SK-N-SH (cell line): Measurements from ENCODE around the gene PAN3. TPM values are rescaled to one million over a fixed set of nuclear protein-coding genes. Genes with fewer than 3 reads are reported as not detected.

Experiments
- CTCF ChIA-PET: fragments of 300-600, 350-600 bp; formaldehyde crosslinking; extraction: SDS; loops from one replicate; lab custom pipeline; 2021; lab: Yijun Ruan, JAX
- POLR2A ChIA-PET: fragments of 350-600 bp; sonication (Branson Sonifier 250); formaldehyde crosslinking; extraction: SDS; loops from one replicate; lab custom pipeline; 2020; ENCODE audit warnings: antibody characterized with exemption, inconsistent platforms; lab: Yijun Ruan, JAX
- DNase-seq: peaks from one replicate; pipeline ENCODE4 v3.0.0; 2012
- H2AFZ ChIP-seq: fragments of 200-600 bp; sonication (generic); 2 replicates; pipeline ENCODE4 v1.8.1; 2016; ENCODE audit warnings: antibody characterized with exemption, mild to moderate bottlenecking, low read depth
- H3F3A ChIP-seq: fragments of 200-600 bp; sonication (generic); replicated peaks from 2 replicates; pipeline ENCODE3; 2016; ENCODE audit warnings: antibody characterized with exemption, mild to moderate bottlenecking; ENCODE audit not compliant: insufficient read depth
- H3K27ac ChIP-seq, 2 experiments: fragments of 200-500 bp in 1 of 2; fragments of 200-600 bp in 1 of 2; sonication (Bioruptor generic) in 1 of 2; sonication (generic), shearing (Covaris generic) in 1 of 2; 2 replicates each; pipeline versions ENCODE4 v1.5.1 to v1.6.1; 2014 to 2016; ENCODE audit warnings: low read depth in 2 of 2, inconsistent platforms in 1 of 2, low read length in 1 of 2, mild to moderate bottlenecking in 1 of 2, mixed read lengths in 1 of 2
- H3K27me3 ChIP-seq: fragments of 200-600 bp; sonication (generic), shearing (Covaris generic); 2 replicates; pipeline ENCODE4 v1.6.1; 2016; ENCODE audit warnings: mixed run types; ENCODE audit not compliant: insufficient read depth
- H3K36me3 ChIP-seq, 2 experiments: fragments of 200-500 bp in 1 of 2; fragments of 200-600 bp in 1 of 2; sonication (Bioruptor generic) in 1 of 2; sonication (generic) in 1 of 2; replicated peaks in 1 of 2; 2 replicates each; pipeline versions ENCODE3 to v1.5.1; 2014 to 2016; ENCODE audit warnings: low read length in 1 of 2, mild to moderate bottlenecking in 1 of 2; ENCODE audit not compliant: insufficient read depth in 2 of 2, control insufficient read depth in 1 of 2
- H3K4me1 ChIP-seq, 2 experiments: fragments of 200-500 bp in 1 of 2; fragments of 200-600 bp in 1 of 2; sonication (Bioruptor generic) in 1 of 2; sonication (generic), shearing (Covaris generic) in 1 of 2; 2 replicates each; pipeline versions ENCODE4 v1.5.1 to v1.6.1; 2014 to 2016; ENCODE audit warnings: low read depth in 1 of 2, low read length in 1 of 2, mixed run types in 1 of 2; ENCODE audit not compliant: insufficient read depth in 2 of 2, control insufficient read depth in 1 of 2
- H3K4me2 ChIP-seq: fragments of 200-600 bp; sonication (generic), shearing (Covaris generic); 2 replicates; pipeline ENCODE4 v1.6.1; 2017; ENCODE audit warnings: mixed run types
- H3K4me3 ChIP-seq, 2 experiments: fragments of 200-500 bp in 1 of 2; fragments of 200-600 bp in 1 of 2; sonication (Bioruptor generic) in 1 of 2; sonication (generic), shearing (Covaris generic) in 1 of 2; 2 replicates each; pipeline versions ENCODE4 v1.5.1 to v1.8.1; 2014 to 2016; ENCODE audit warnings: low read depth in 2 of 2, inconsistent platforms in 1 of 2, low read length in 1 of 2, mild to moderate bottlenecking in 1 of 2, mixed read lengths in 1 of 2, moderate library complexity in 1 of 2
- H3K79me2 ChIP-seq: fragments of 200-600 bp; sonication (generic); 2 replicates; pipeline ENCODE4 v1.8.1; 2017; ENCODE audit warnings: mild to moderate bottlenecking; ENCODE audit not compliant: insufficient read depth
- H3K9ac ChIP-seq: fragments of 200-600 bp; sonication (generic); 2 replicates; pipeline ENCODE4 v1.6.1; 2017; ENCODE audit warnings: mixed run types
- H3K9me2 ChIP-seq: fragments of 200-600 bp; sonication (generic); 2 replicates; pipeline ENCODE4 v1.6.1; 2017; ENCODE audit warnings: mixed run types
- H3K9me3 ChIP-seq: fragments of 200-600 bp; sonication (generic); 2 replicates; pipeline ENCODE4 v1.6.1; 2017; ENCODE audit warnings: mixed run types, mild to moderate bottlenecking, moderate library complexity
- H4K20me1 ChIP-seq: fragments of 200-600 bp; sonication (generic); 2 replicates; pipeline ENCODE4 v1.6.1; 2017; ENCODE audit warnings: mild to moderate bottlenecking, mixed run types; ENCODE audit not compliant: insufficient read depth
- CHD2 ChIP-seq: fragments of 150-350 bp; IDR thresholded peaks from 2 replicates; pipeline ENCODE4 v1.6.1; 2018; ENCODE audit warnings: low read length; ENCODE audit not compliant: partially characterized antibody
- ELF1 ChIP-seq: IDR thresholded peaks from 2 replicates; pipeline ENCODE4 v1.4.0; 2012
- EP300 ChIP-seq, 2 experiments: IDR thresholded peaks; 2 replicates each; pipeline versions ENCODE4 v1.4.0 to v1.6.1; 2012; ENCODE audit warnings: borderline replicate concordance in 1 of 2, low read depth in 1 of 2, low read length in 1 of 2
- GATA2 ChIP-seq: sonication (generic); formaldehyde crosslinking; IDR thresholded peaks from 2 replicates; pipeline ENCODE4 v1.5.0; 2020; ENCODE audit warnings: mild to moderate bottlenecking, missing genetic modification reagents
- POLR2AphosphoS5 ChIP-seq: IDR thresholded peaks from 2 replicates; pipeline ENCODE4 v1.6.1; 2012; ENCODE audit warnings: low read depth, low read length
- SIN3A ChIP-seq: IDR thresholded peaks from 2 replicates; pipeline ENCODE4 v1.6.1; 2012; ENCODE audit warnings: low read depth, mild to moderate bottlenecking, low read length, moderate library complexity, borderline replicate concordance
- TAF1 ChIP-seq: IDR thresholded peaks from 2 replicates; pipeline ENCODE4 v1.6.1; 2012; ENCODE audit warnings: low read depth, mild to moderate bottlenecking, low read length, moderate library complexity, borderline replicate concordance
- TCF12 ChIP-seq: IDR thresholded peaks from 2 replicates; pipeline ENCODE4 v1.4.0; 2012
- YY1 ChIP-seq: IDR thresholded peaks from 2 replicates; pipeline ENCODE4 v1.4.0; 2012; ENCODE audit warnings: low read depth, mild to moderate bottlenecking
- WGBS: methylation state at CpG from one replicate; pipeline ENCODE4 v1.1.6; 2017; ENCODE audit warnings: low lambda C conversion rate; 5-methylcytosine and 5-hydroxymethylcytosine counted together
- polyA plus RNA-seq, 3 experiments: library from polyadenylated mRNA; depleted of rRNA; stranded (reverse); fragments of >200 nt; gene quantifications; 2 replicates each; pipeline ENCODE4 v1.2.3, GENCODE V29; 2012
- TF ChIP-seq, protein P1 (sequence below): IDR thresholded peaks from 2 replicates; pipeline ENCODE4 v1.4.0; 2012; ENCODE audit warnings: low read depth, borderline replicate concordance
- TF ChIP-seq, protein P2 (sequence below): fragments of 150-350 bp; IDR thresholded peaks from 2 replicates; pipeline ENCODE4 v1.6.1; 2016; ENCODE audit warnings: mild to moderate bottlenecking, low read depth, low read length
- TF ChIP-seq, protein P3 (sequence below): IDR thresholded peaks from 2 replicates; pipeline ENCODE4; 2012
- TF ChIP-seq, protein P4 (sequence below): IDR thresholded peaks from 2 replicates; pipeline ENCODE4 v1.6.1; 2012; ENCODE audit warnings: mild to moderate bottlenecking, low read depth, low read length, moderate library complexity
- TF ChIP-seq, protein P5 (sequence below): IDR thresholded peaks from 2 replicates; pipeline ENCODE4 v1.4.0; 2012; ENCODE audit warnings: low read depth, borderline replicate concordance

PAN3 gene
- polyA plus RNA-seq, 1 of the 3 experiments (the other 2 are of a cell fraction), result 6.4 TPM

DNA sequence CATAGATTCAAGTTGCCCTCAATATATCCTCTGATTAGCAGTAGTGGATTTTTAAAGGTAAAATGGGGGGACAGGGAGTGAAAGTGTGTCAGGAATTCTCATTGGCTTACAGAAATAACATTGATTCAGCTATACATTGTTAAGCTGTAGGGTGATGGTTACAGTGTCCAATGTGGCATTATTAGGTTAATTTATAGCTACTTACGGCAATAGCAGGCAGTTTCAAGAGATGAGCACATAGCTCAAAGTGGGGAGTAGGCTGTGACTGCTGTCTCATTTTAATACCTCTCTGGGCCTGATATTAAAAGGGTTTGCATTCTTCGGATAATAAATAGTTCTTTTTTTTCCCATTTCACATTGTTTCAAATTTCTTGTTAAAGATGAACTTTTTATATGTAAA lies 34.6 kb downstream of the PAN3 start:
- TF ChIP-seq, protein P1, sequence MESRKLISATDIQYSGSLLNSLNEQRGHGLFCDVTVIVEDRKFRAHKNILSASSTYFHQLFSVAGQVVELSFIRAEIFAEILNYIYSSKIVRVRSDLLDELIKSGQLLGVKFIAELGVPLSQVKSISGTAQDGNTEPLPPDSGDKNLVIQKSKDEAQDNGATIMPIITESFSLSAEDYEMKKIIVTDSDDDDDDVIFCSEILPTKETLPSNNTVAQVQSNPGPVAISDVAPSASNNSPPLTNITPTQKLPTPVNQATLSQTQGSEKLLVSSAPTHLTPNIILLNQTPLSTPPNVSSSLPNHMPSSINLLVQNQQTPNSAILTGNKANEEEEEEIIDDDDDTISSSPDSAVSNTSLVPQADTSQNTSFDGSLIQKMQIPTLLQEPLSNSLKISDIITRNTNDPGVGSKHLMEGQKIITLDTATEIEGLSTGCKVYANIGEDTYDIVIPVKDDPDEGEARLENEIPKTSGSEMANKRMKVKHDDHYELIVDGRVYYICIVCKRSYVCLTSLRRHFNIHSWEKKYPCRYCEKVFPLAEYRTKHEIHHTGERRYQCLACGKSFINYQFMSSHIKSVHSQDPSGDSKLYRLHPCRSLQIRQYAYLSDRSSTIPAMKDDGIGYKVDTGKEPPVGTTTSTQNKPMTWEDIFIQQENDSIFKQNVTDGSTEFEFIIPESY, result no peak
- TF ChIP-seq SIN3A (no peak), TCF12 (no peak), GATA2 (no peak), TAF1 (no peak), POLR2AphosphoS5 (no peak)
- TF ChIP-seq, protein P2, sequence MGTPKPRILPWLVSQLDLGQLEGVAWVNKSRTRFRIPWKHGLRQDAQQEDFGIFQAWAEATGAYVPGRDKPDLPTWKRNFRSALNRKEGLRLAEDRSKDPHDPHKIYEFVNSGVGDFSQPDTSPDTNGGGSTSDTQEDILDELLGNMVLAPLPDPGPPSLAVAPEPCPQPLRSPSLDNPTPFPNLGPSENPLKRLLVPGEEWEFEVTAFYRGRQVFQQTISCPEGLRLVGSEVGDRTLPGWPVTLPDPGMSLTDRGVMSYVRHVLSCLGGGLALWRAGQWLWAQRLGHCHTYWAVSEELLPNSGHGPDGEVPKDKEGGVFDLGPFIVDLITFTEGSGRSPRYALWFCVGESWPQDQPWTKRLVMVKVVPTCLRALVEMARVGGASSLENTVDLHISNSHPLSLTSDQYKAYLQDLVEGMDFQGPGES, result no peak
- TF ChIP-seq, all 33 proteins: peak for 0
- H3K9me2 ChIP-seq, result no peaks in the 10 kb centered on the region
- WGBS, result 43% methylated on average over 2 of the region's 2 CpGs
- peaks cover 16 to 19% of the 10 kb centered on the region in 2 experiments for H3K36me3 ChIP-seq
- no peaks in the 10 kb centered on the region for H3K9me3 ChIP-seq
- CTCF ChIA-PET, result no interaction called here
- H3K4me3 ChIP-seq, result no peak overlapping the region
- H3K79me2 ChIP-seq, result peaks cover 61% of the 10 kb centered on the region
- H3F3A ChIP-seq, result peaks cover 7% of the 10 kb centered on the region
- H3K27me3 ChIP-seq, result no peaks in the 10 kb centered on the region
- H2AFZ ChIP-seq, result no peak overlapping the region
- no peak for DNase-seq
- H3K4me1 ChIP-seq, result no peaks in the 10 kb centered on the region
- peaks cover 22% of the 10 kb centered on the region; the same call in 1 of the 2 replicates for H4K20me1 ChIP-seq
- no peak overlapping the region for H3K4me2 ChIP-seq
- H3K27ac ChIP-seq, result no peak overlapping the region
- no peak overlapping the region for H3K9ac ChIP-seq
- POLR2A ChIA-PET, result no interaction called here

DNA sequence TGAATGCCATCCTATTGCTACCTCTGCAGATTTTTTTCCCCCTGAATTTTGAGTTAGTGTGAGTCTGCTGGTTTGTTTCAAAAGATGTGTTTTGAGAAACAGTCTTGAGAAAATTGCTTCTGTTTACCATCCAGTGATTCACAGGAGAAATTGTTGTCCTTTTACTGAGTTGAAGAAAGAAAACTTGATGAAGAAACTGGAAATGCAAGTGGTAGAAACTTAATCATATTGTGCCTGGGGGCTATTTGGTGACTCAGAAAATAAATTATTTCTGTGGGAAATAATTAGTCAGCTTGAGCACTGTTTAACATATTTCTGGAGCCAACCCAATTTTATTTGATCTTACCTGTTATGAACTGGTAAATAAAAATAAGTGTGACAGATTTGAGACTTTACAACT lies 35.4 kb downstream of the PAN3 start:
- DNase-seq, result no peak
- H3K4me1 ChIP-seq, result no peaks in the 10 kb centered on the region
- no peaks in the 10 kb centered on the region for H3K9me3 ChIP-seq
- peaks cover 53% of the 10 kb centered on the region for H3K79me2 ChIP-seq
- H3K36me3 ChIP-seq, result peaks cover 21 to 23% of the 10 kb centered on the region in 2 experiments
- ChIA-PET CTCF (no interaction called here), POLR2A (no interaction called here)
- H3K4me2 ChIP-seq, result no peak overlapping the region
- no peaks in the 10 kb centered on the region for H3K27me3 ChIP-seq
- peaks cover 14% of the 10 kb centered on the region; the same call in 1 of the 2 replicates for H4K20me1 ChIP-seq
- no peak overlapping the region for H3K9ac ChIP-seq
- peaks cover 10% of the 10 kb centered on the region for H3F3A ChIP-seq
- H3K27ac ChIP-seq, result no peak overlapping the region
- no peaks in the 10 kb centered on the region for H3K9me2 ChIP-seq
- TF ChIP-seq, protein P3, sequence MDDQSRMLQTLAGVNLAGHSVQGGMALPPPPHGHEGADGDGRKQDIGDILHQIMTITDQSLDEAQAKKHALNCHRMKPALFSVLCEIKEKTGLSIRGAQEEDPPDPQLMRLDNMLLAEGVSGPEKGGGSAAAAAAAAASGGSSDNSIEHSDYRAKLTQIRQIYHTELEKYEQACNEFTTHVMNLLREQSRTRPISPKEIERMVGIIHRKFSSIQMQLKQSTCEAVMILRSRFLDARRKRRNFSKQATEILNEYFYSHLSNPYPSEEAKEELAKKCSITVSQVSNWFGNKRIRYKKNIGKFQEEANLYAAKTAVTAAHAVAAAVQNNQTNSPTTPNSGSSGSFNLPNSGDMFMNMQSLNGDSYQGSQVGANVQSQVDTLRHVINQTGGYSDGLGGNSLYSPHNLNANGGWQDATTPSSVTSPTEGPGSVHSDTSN, result no peak
- TF ChIP-seq, protein P4, sequence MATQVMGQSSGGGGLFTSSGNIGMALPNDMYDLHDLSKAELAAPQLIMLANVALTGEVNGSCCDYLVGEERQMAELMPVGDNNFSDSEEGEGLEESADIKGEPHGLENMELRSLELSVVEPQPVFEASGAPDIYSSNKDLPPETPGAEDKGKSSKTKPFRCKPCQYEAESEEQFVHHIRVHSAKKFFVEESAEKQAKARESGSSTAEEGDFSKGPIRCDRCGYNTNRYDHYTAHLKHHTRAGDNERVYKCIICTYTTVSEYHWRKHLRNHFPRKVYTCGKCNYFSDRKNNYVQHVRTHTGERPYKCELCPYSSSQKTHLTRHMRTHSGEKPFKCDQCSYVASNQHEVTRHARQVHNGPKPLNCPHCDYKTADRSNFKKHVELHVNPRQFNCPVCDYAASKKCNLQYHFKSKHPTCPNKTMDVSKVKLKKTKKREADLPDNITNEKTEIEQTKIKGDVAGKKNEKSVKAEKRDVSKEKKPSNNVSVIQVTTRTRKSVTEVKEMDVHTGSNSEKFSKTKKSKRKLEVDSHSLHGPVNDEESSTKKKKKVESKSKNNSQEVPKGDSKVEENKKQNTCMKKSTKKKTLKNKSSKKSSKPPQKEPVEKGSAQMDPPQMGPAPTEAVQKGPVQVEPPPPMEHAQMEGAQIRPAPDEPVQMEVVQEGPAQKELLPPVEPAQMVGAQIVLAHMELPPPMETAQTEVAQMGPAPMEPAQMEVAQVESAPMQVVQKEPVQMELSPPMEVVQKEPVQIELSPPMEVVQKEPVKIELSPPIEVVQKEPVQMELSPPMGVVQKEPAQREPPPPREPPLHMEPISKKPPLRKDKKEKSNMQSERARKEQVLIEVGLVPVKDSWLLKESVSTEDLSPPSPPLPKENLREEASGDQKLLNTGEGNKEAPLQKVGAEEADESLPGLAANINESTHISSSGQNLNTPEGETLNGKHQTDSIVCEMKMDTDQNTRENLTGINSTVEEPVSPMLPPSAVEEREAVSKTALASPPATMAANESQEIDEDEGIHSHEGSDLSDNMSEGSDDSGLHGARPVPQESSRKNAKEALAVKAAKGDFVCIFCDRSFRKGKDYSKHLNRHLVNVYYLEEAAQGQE, result no peak
- no peak for TF ChIP-seq CHD2
- no peak for TF ChIP-seq ELF1
- TF ChIP-seq EP300 (IDR thresholded peaks at IDR 0.05; ENCODE audit: borderline replicate concordance in 1 of 2, low read depth in 1 of 2, low read length in 1 of 2), result no peak
- TF ChIP-seq, protein P5, sequence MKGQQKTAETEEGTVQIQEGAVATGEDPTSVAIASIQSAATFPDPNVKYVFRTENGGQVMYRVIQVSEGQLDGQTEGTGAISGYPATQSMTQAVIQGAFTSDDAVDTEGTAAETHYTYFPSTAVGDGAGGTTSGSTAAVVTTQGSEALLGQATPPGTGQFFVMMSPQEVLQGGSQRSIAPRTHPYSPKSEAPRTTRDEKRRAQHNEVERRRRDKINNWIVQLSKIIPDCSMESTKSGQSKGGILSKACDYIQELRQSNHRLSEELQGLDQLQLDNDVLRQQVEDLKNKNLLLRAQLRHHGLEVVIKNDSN, result no peak
- TF ChIP-seq YY1, result no peak
- no peak overlapping the region for H2AFZ ChIP-seq
- no peak overlapping the region for H3K4me3 ChIP-seq
